ENCODE results near the gene MYOF. TPM values are rescaled to one million over a fixed set of nuclear protein-coding genes. Genes with fewer than 3 reads are reported as not detected.
"Not testable (repeated sequence)": the region's sequence is repeated elsewhere in the genome, so short reads cannot be mapped to it uniquely, and the experiment has no call there.

MYOF gene
- total RNA-seq, 1 donor from 2014 or later = 2.3 TPM

DNA sequence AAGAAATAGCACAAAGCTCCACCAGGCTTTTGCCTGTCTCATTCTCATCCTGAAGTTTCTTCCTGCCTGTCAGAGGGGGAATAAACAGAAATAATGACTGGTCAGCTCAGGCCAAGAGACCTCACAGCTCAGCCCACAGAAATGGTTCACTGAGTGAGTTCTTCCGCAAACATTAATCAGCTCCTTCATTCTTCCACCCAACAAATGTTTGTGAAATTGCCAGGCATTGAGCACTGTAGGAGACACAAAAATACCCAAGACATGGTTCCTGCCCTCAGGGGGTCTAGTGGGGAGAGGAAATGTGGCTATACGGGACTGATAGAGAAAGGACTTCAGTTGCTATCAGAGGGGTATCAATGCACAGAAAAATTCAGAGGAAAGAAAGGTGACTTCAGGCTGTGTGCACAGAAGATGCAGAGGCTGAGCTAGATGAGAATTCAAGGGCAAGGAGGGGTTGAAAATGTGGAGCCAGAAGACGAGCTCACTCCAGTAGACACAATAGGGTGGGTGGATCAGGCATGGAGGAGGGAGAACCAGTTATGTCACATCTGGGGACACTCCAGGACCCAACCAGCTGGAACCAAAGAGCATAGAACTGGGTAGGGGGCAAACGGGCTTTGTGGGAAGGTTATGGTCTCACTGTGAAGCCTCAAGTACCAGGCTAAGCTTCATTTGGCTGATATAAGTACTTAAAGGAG lies 20.9 kb downstream of the MYOF start:
- intact Hi-C loops (cut with micrococcal nuclease) = no loop called here

DNA sequence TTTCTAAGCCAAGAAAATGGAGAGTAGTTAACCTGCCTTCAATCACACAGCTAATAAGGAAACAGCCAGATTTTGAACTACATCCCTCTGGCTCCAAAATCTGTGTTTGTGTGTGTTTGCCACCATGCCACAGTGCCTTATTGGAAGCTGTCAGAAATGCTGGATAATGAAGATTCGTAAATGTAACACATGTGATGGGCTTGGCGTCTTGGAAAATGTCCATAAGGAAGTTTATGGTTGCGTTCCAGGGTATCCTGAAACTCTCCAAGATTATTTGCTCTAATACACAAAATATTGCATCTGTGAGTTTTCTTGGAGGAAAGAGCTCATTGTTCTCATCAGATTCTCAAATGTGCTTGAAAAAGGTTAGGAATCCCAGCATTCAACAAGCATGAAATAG lies 22.7 kb downstream of the MYOF start:
- intact Hi-C loops (cut with micrococcal nuclease) = no loop called here

DNA sequence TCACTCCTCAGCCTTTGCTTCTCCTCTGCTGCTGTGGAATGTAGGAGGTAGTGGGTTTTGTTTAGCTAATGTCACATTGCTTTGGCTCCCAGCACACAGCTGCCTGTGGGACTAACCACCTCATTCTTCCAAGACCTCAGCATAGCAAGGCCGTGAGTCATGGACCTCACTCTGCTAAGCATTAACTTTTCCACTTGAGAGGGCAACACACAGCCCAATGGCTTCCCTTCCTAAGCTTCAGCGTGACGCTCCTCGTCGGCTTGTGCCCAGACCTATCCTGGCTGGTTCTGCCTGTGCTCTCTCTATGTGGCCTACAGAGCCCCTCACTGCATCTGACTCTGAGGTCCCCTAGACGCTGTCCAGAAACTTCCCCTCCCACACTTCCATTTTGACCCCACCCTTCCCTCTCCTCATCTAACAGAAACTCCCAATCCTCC lies 23.3 kb downstream of the MYOF start:
- intact Hi-C loops (cut with micrococcal nuclease) = no loop called here

DNA sequence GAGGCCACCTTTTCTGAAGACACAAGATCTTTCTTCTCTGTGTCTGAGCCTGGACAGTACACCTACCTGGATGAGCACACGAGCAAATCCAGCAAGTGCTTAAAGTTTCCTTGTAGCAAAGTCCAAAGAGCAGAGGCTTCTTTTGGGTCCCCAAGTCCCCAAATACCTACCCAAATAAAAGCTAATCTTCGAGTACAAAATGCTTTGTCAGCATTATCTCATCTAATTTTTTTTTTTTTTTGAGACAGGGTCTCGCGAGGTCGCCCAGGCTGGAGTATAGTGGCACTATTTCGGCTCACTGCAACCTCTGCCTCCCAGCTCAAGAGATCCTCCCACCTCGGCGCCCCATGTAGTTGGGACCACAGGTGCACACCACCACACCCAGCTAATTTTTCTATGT lies 24.6 kb downstream of the MYOF start:
- intact Hi-C loops (cut with micrococcal nuclease) = no loop called here

DNA sequence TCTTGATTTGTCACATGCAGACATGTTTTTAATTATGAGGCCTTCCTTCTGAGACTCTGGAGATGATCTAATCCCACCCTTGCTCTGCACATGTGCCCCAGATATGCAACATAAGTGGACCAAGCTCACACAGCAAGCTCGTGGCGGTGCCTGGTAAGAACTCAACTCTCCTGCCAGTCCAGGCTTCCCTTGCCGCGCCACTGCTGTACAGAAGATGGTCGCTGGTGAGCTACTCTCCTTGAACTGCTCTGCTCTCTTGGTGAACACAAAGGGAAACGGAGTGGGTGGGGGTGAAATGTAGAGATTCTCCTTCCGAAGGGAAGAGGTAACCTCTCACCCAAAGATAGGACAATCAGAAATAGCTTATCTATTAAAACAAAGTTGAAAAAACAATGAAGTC lies 25.7 kb downstream of the MYOF start:
- intact Hi-C loops (cut with micrococcal nuclease) = no loop called here

DNA sequence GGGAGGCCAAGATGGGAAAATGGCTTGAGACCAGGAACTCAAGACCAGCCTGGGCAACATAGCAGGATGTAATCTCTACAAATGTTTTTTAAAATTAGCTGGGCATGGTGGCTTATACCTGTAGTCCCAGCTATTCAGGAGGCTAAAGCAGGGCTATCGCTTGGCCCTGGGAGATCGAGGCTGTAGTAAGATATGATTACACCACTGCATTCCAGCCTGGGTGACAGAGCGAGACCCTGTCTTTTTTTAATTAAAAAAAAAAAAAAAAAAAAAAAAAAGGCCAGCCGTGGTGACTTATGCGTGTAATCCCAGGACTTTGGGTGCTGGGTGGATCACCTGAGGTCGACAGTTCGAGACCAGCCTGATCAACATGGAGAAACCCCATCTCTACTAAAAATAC lies 27.4 kb downstream of the MYOF start:
- intact Hi-C loops (cut with micrococcal nuclease) = no loop called here

DNA sequence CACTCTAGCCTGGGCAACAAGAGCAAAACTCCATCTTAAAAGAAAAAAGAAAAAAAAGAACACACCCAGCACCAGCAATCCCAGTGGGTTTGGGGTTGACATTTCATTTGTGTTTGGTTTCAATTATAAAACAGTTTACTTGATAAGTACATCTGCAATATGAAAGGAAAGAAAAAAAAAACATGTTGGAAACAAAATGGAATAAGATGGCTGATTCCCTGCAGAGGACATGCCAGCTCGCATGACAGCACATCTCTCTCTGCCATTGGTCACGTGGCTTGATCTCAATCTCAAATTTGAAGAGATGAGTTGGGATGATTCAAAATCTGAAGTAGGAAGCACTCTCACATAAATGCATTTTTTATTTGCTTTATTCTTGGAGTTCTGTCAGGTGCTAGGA lies 28.0 kb downstream of the MYOF start:
- intact Hi-C loops (cut with micrococcal nuclease) = no loop called here

DNA sequence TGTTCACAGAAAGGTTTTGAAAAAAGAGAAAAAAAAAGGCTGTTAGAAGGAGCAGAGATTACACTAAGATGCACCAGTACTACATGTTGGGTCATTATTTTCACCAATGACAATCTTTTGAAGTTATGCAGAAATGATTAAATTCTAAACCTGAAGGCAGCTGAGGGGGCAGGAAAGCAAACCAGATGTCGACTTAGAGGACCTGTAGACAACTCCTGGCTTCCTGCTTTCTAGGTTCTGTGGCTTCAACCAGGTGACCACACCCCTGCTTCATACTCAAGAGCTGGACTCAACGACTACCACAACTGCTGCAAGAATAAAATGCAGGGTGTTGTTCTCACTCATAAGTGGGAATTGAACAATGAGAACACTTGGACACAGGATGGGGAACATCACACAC lies 30.0 kb downstream of the MYOF start:
- intact Hi-C loops (cut with micrococcal nuclease) = no loop called here

DNA sequence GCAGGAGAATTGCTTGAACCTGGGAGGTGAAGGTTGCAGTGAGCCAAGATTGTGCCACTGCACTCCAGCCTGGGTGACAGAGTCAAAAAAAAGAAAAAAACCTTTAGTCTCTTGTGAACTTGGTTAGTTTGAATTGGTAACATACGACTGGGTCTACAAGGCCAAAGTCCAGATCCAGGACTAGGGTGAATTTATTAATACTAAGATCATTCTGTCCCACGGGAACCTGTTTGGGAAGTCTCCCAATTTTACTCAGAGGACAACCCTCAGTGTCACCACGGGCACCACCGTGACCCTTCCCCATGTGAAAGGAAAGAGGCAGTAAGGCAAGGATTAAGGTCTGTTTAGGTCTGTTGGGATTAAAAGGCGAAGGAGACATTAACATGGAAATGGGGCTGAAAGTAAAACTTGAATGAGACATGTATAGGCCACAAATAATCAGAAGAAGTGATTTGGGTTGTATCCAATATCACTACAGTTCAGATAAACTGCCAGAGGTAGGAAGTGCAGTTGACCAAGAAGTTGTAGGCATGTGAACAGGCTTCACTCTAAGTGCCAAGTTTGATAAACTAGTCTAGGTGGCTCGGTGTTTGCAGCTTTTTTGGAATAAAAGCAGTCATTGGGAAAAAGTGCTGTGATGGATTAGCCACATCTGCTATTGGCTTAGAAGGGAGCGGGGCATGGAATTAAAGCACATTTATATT lies 30.7 kb downstream of the MYOF start:
- intact Hi-C loops (cut with micrococcal nuclease) = no loop called here

DNA sequence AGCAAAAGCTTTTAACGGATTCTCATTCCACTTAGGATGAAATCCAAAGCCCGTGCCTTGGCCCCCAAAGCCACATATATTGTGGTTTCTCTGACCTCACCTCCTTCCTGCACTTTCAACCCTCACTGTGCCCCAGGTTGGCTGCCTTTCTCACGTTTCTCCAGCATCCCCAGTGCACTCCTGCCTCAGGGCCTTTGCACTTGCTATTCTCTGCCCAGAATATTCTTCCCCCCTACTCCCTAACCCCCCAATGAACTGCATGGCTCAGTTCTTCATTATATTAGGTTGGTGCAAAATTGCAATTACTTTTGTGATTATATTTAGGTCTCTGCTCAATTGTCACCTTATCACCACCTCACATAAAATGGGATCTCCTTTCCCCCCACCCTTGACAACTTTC lies 34.2 kb downstream of the MYOF start:
- intact Hi-C loops (cut with micrococcal nuclease) = no loop called here

DNA sequence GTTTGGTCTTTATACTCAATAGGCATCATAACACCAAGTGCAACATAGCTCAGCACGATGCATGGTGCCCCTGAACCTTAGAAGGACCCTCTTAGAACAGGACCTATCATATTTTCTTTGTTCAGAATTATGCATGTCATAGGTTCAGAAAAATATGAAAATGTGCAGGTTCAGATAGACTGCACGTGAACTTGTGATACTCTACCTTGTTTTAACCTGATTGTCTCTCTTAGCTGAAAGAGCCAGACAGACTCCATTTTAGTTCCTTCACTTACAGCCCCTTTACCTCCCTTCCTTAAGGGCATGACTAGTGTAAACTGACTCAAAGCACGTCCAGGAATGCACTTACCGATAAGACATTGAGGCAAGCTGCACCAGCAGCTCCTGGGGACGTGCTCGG lies 35.1 kb downstream of the MYOF start:
- intact Hi-C loops (cut with micrococcal nuclease) = no loop called here

DNA sequence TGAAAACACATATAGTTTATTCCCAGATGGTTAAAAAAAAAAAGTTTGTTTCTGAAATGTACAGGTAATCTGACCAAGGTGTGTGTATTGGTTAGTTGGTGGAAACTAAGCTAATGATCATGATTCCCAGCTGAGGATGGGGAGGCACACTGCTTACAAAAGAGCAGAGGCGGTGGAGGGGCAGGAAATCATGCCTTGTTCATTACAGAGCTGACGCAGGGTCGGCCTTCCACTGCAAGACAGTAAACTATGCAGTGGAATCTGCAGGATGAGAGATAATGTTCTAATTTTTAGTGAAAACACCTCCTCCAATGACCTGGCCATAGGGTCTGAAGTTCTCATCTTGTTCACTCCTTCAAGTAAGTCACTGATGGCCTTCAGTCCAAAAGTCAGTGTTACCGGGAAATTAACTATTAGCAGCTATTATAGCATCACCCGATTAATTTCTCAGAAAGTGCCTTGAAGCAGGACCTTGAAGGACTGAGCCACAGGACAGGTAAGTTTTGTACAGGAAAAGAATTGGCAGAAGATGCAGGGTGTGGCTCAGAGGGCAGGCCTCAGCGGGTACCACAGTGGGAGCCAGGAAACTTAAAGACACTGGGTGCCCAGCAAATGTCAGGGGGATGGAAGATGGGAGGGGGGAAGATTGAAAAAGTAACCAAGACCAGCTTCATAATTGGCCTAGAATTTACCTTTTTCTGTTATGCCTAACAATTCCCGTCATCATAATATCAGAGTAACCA lies 36.0 kb downstream of the MYOF start:
- intact Hi-C loops (cut with micrococcal nuclease) = no loop called here

DNA sequence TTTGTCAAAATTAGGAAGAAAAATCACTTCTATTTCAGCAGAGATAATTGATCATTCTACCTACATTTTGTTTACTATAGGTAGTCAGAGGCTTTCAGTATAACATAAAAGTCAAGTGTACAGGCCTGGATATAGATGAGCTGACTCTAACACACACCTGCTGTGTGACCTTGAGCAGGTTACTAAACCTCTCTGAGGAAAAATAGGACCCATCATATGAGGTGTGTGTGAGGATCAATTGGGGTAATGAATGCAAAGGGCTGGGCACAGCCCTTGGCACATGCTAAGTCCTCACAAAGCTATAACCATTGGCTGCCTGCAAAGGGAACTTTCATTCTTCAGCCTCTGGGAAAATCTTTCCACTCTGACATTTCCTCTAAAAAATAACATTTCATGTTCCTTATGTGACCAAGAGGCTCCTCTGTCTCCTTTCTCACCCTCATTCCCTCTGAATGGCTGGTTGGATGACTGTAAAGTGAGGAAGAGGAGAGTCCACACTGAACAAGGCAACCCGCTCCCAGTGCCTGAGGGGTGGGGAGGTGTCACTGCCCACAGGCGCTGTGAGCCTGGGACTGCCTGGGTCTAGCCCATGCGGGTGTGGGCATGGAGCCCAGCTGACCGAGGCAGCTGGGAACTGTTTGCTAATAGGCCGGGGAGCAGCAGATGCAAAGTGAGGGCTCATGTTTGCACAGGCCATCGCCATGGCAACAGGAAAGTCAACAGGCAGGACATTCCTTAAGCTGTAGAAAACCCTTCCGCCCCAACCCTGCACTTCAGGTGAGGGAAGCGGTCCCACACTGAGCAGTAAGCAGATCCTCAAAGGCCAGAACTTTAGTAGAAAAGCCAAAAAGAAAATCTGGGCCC lies 36.8 kb downstream of the MYOF start:
- intact Hi-C loops (cut with micrococcal nuclease) = no loop called here

DNA sequence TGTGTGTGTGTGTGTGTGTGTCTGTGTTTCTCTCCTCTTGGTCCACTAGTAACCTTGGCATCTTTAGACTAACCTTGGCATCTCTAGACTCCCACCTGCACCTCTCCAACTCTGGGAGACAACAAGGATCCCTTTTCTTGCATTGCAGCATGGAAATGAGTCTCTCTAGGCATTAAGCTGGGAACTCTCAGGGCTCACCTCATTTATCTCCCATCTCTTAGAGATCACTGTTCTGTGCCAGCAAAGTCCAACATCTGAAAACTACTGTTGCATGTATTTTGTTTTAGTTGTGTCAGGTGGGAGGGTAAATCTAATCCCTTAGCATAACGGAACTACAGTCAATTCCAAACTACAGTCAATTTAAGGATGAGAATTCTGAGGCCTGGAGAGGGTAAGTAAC lies 38.7 kb downstream of the MYOF start:
- intact Hi-C loops (cut with micrococcal nuclease) = no loop called here

DNA sequence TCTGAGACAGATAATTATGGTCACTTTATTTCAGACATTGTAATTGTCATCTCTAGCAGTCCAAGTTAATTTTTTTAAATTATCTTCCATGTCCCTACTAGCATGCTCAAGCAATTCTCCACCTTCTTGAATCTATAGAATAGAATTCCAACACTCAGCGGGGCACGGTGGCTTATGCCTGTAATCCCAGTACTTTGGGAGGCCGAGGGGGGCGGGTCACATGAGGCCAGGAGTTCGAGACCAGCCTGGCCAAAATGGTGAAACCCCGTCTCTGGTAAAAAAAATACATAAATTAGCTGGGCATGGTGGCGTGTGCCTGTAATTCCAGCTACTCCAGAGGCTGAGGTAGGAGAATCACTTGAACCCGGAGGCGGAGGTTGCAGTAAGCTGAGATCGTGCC lies 39.4 kb downstream of the MYOF start:
- intact Hi-C loops (cut with micrococcal nuclease) = not testable (repeated sequence)

DNA sequence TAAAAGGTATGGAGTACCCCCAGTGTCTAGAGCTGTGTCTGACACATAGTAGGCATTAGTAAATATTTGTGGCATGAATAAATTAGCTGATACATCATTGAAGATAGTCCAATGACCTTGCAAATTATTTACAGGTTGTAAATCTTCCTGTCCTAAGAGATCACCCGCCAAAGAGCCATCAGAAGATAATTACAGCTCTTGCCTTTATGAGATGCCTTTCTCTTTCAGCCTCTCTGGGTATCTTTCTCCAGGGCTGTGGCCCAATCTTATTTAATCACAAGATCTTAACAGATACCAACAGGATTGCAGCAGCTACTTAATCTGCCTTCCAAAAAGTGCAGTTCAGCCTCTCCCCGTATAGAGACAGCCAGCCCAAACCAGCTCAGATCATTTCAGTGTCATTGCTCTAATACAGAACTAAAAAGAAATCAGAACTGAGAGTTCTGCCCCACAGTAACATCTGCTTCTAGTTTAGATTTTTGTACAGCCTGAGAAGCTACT lies 41.5 kb downstream of the MYOF start:
- intact Hi-C loops (cut with micrococcal nuclease) = no loop called here

DNA sequence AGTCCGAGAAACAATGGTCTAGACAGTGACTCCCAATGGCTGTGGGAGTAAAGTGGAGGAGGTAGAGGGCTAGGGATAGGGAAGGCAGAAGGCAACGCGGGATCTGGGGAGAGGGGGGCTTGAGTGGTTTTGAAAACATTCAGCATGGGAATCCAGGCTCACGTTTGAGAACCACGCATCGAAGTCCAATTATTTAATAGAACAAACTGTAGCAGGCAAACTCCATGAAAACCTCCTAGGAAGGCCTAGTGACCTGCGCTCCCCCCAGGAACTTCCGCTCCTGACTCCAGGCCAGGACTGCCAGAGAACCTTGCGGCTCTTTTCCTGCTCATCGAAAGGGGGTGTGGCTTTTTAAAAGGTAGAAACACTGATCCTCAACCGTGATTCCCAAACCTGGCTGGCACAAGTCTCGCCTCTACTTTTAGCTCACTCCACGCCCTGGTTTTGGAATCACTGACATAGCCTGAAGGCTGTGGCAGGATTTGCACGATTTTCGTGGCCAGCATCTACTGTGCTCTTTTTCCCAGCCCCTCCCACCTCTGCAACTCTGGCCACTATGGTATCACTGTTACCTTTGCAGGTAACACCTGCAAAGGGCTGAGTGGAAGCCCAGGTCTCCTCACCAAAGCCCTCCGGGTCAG lies 43.4 kb downstream of the MYOF start:
- intact Hi-C loops (cut with micrococcal nuclease) = no loop called here

DNA sequence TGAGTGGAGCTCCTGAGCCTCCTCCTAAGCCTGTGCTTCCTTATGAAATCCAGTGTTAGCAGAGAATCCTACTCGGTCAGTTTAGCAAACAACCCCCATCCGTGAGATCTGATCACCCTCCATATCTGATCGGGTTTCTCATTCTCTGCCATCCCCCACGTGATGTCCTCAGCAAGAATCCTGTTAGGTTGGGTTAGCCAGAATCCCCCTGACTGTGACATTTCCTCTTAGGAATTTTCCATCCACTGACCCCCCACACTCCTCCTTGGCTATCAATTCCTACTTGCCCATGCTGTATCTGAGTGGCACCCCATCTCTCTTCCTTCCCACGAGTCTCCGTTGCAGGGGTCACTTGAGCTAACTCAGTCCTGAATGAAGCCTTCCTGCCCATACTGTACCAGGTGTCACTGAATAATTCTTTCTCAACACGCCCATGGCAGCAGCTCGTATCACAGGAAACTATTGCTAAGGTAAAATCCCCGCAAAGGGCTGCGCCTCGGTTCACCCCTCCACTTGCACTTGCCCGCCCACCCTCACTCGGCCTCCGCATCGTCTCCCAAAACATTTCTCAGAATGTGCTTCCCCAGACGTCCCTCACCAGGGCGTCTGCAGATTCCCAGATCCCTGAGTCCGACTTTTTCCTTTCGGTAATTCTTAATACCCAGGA lies 44.1 kb downstream of the MYOF start:
- intact Hi-C loops (cut with micrococcal nuclease) = no loop called here

DNA sequence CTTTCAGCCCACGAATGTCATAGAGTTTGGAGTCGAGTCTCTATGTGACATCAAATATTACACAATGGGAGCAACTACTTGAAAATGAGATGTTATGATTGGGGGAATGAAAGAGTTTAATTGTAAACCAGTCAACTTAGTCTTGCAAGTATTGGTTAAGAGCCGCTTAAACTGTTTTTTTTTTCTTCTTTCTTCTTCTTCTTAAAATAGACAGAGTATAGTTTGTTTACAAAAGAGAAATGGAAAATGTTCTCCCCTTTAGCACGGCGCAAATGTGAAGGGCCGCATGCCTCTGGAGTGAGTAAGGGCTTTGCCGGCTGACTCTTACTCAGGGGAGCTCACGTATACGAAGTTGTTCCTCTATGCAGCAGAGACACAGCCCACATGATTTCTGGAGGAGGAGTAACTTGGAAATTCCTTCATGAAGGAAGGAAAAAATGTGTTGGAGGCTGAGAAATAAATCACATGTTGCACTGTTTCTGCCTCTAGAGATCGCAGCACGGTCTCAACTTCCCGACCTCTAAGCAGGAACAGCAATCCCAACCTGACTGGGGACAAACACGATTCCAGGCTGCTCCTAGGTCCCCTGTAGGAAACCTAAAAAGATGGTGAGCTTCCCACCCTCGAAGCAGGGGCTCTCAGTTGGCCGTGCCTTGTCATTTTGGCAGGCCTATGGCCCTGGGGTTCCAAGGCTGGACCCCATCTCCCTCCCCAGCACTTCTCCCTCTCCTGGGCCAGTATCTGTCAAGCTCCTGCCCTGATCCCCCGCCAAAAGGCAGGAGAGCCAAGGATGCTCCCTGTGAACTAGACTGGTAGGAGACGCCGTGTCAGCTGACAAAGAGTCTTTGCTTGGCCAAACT lies 44.8 kb downstream of the MYOF start:
- intact Hi-C loops (cut with micrococcal nuclease) = no loop called here
